ENCODE data around the gene GMIP. TPM values are rescaled to one million over a fixed set of nuclear protein-coding genes. Genes with fewer than 3 reads are reported as not detected.

The GMIP gene
- total and polyA plus RNA-seq, 2 donors (not counting 3 experiments of a cell fraction or from before 2014, with no cell fraction given) = 7.8 to 19.8 TPM

GRCh38 chr19:19619849-19620210 lies 23.6 kb downstream of the GMIP start:
- Histone ChIP-seq H3K79me2 (ENCODE audit: control insufficient read depth, insufficient read depth, low read length) (no peaks in the 10 kb centered on the region), H2AFZ (ENCODE audit: low read depth, low read length) (no peak overlapping the region), H3K27me3 (ENCODE audit: control insufficient read depth in 2 of 2, insufficient read depth in 2 of 2, low read length in 2 of 2) (no peaks in the 10 kb centered on the region), H3K4me3 (replicated peaks in 1 of 3; ENCODE audit: insufficient read depth in 1 of 3, low read depth in 1 of 3, low read length in 3 of 3) (no peak overlapping the region), H3K9me3 (replicated peaks; ENCODE audit: control insufficient read depth, insufficient read depth, low read length) (no peaks in the 10 kb centered on the region), H3K9me1 (replicated peaks; ENCODE audit: control insufficient read depth, extremely low read depth, insufficient read depth, low read length) (no peaks in the 10 kb centered on the region), H3K36me3 (ENCODE audit: control insufficient read depth in 2 of 2, extremely low read depth in 1 of 2, insufficient read depth in 2 of 2, low read length in 2 of 2) (no peaks in the 10 kb centered on the region), H3K9ac (replicated peaks; ENCODE audit: extremely low read depth, insufficient read depth, low read length) (no peak overlapping the region), H4K20me1 (replicated peaks; ENCODE audit: control insufficient read depth, extremely low read depth, insufficient read depth, low read length) (no peaks in the 10 kb centered on the region), H3K27ac (ENCODE audit: insufficient read depth, low read depth, low read length) (no peak overlapping the region), H3K4me2 (ENCODE audit: insufficient read depth, low read length) (no peak overlapping the region), H3K4me1 (ENCODE audit: control insufficient read depth, extremely low read depth, insufficient read depth, low read length) (no peaks in the 10 kb centered on the region)
- CTCF ChIA-PET = interaction anchor here (0.8 kb wide), 1 partner anchor 14 kb away, joined by 4 read pairs; no protein-coding TSS in a partner anchor
- no TSS peak for BruUV-seq (replicated peaks)
- POLR2A ChIA-PET = no interaction called here
- DNase-seq (ENCODE audit: low read depth, low spot score) (no peak), FAIRE-seq (no peak)
- dilution Hi-C loops (cut with MboI; ENCODE audit: extremely low pct_ligation_motif_present, low sequenced_read_pairs) = no loop called here
- intact Hi-C loops (cut with micrococcal nuclease) = no loop called here
- TF ChIP-seq MAX (IDR thresholded peaks at IDR 0.05; ENCODE audit: insufficient read depth, insufficient read length) (no peak), MYC (IDR thresholded peaks at IDR 0.05; ENCODE audit: low read depth, low read length) (no peak), CTCF (IDR thresholded peaks at IDR 0.05; ENCODE audit: extremely low read depth in 1 of 2, insufficient read depth in 1 of 2, low read depth in 1 of 2, low read length in 2 of 2) (no peak), GATA2 (IDR thresholded peaks at IDR 0.05; ENCODE audit: insufficient read depth, insufficient read length, low read depth, low read length) (no peak), JUN (IDR thresholded peaks at IDR 0.05; ENCODE audit: borderline replicate concordance, insufficient read depth, insufficient read length, low read depth) (no peak), POLR2A (IDR thresholded peaks at IDR 0.05; ENCODE audit: low read depth, low read length) (no peak), EZH2 (IDR thresholded peaks at IDR 0.05; ENCODE audit: borderline replicate concordance, low read depth, low read length, severe bottlenecking) (no peak), FOS (IDR thresholded peaks at IDR 0.05; ENCODE audit: borderline replicate concordance, insufficient read depth, low read length) (no peak), POLR2AphosphoS5 (IDR thresholded peaks at IDR 0.05; ENCODE audit: insufficient read depth, low read depth, low read length) (no peak)

Measured in endothelial cell of umbilical vein (primary cell).